A673 (cell line): ENCODE measurements around the gene HSPB2.

Experiments
- EZH2 ChIP-seq: fragments of 200-600 bp; sonication (generic); IDR thresholded peaks from 2 replicates; pipeline ENCODE4 v1.6.1; 2017; ENCODE audit warnings: borderline replicate concordance, low read depth, mild to moderate bottlenecking, mixed read lengths, antibody characterized with exemption, low read length; ENCODE audit not compliant: poor library complexity, severe bottlenecking
- TF ChIP-seq, protein P1 (sequence below): fragments of 300-800, 200-600 bp; sonication (generic); conservative IDR thresholded peaks from 2 replicates; pipeline ENCODE4 v1.5.1; 2017; ENCODE audit warnings: low read depth, mild to moderate bottlenecking, antibody characterized with exemption, low read length, moderate library complexity, mixed read lengths

DNA sequence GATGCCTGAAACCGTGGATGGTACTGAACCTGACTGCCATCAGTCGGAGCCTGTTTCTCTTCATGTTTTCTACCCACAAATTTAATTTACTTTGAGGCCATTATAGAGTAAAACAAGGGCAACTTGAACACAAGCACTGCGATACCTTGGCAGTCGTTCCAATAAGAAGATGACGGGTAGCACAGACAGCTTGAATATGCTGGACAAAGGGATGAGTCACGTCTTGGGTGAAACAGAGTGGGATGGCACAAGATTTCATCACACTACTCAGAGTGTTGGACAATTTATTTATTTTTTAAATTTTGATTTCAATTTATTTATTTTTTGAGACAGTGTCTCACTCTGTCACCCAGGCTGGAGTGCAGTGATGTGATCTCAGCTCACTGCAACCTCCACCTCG lies 30.3 kb downstream of the HSPB2 start:
- TF ChIP-seq, protein P1, sequence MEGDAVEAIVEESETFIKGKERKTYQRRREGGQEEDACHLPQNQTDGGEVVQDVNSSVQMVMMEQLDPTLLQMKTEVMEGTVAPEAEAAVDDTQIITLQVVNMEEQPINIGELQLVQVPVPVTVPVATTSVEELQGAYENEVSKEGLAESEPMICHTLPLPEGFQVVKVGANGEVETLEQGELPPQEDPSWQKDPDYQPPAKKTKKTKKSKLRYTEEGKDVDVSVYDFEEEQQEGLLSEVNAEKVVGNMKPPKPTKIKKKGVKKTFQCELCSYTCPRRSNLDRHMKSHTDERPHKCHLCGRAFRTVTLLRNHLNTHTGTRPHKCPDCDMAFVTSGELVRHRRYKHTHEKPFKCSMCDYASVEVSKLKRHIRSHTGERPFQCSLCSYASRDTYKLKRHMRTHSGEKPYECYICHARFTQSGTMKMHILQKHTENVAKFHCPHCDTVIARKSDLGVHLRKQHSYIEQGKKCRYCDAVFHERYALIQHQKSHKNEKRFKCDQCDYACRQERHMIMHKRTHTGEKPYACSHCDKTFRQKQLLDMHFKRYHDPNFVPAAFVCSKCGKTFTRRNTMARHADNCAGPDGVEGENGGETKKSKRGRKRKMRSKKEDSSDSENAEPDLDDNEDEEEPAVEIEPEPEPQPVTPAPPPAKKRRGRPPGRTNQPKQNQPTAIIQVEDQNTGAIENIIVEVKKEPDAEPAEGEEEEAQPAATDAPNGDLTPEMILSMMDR: no peak
- no peak for TF ChIP-seq EZH2
